ENCODE results near the gene CHST14.

The CHST14 gene
- total RNA-seq = 4.5 to 8.9 (median 7.1) reads per million in 9 experiments

GRCh38 chr15:40470423-40471104 is at the start of gene CHST14:
Gene CHST14 (plus strand): TSS chr15:40470984. CDS start chr15:40471214, 230 bp downstream.
- Mint-ChIP-seq H3K27me3 (no peaks in the 10 kb centered on the region), H3K4me3 (peak within 1 kb of the TSS; percentile 84 to 88), H3K9me3 (no peaks in the 10 kb centered on the region), H3K36me3 (ENCODE audit: insufficient read depth) (peaks cover 12% of the 10 kb centered on the region), H3K4me1 (ENCODE audit: low read depth in 2 of 2) (peaks cover 12 to 20% of the 10 kb centered on the region in 2 donors), H3K27ac (peak within 1 kb of the TSS; percentile 49 to 77)
- ATAC-seq (replicated peaks) (peak; percentile 83), DNase-seq (peak; percentile 30 to 46 (median 45))

GRCh38 chr15:40421246-40422157 is 49.3 kb upstream of the CHST14 start:
- H3K27me3 Mint-ChIP-seq = no peaks in the 10 kb centered on the region
- H3K27ac Mint-ChIP-seq = no peak overlapping the region
- peaks cover 0 to 6% of the 10 kb centered on the region in 2 donors for H3K4me1 Mint-ChIP-seq (ENCODE audit: low read depth in 2 of 2)
- no peak overlapping the region for H3K4me3 Mint-ChIP-seq
- H3K36me3 Mint-ChIP-seq (ENCODE audit: insufficient read depth) = peaks cover 16% of the 10 kb centered on the region
- ATAC-seq (replicated peaks) (peak; percentile 99), DNase-seq (peak; percentile 80 to 84 (median 80))
- H3K9me3 Mint-ChIP-seq = no peaks in the 10 kb centered on the region

- Mint-ChIP-seq H3K4me3 (no peak overlapping the region), H3K27me3 (no peaks in the 10 kb centered on the region), H3K27ac (no peak overlapping the region), H3K4me1 (ENCODE audit: low read depth in 2 of 2) (peaks cover 0 to 6% of the 10 kb centered on the region in 2 donors), H3K36me3 (ENCODE audit: insufficient read depth) (peaks cover 13% of the 10 kb centered on the region), H3K9me3 (no peaks in the 10 kb centered on the region)
- DNase-seq = no peak
- ATAC-seq (replicated peaks) = no peak
Measured at GRCh38 chr15:40424483-40425115, 46.2 kb upstream of the CHST14 start.

- DNase-seq (no peak), ATAC-seq (replicated peaks) (no peak)
- Mint-ChIP-seq H3K27ac (no peak overlapping the region), H3K36me3 (ENCODE audit: insufficient read depth) (peaks cover 13% of the 10 kb centered on the region), H3K4me3 (no peak overlapping the region), H3K9me3 (no peaks in the 10 kb centered on the region), H3K4me1 (ENCODE audit: low read depth in 2 of 2) (peaks cover 0 to 6% of the 10 kb centered on the region in 2 donors), H3K27me3 (no peaks in the 10 kb centered on the region)
Measured at GRCh38 chr15:40425681-40426080, 45.1 kb upstream of the CHST14 start.

GRCh38 chr15:40427188-40427587 is 43.6 kb upstream of the CHST14 start:
- peaks cover 0 to under 1% of the 10 kb centered on the region in 2 donors for H3K4me1 Mint-ChIP-seq (ENCODE audit: low read depth in 2 of 2)
- DNase-seq = no peak
- no peak overlapping the region for H3K27ac Mint-ChIP-seq
- no peaks in the 10 kb centered on the region for H3K9me3 Mint-ChIP-seq
- no peaks in the 10 kb centered on the region for H3K27me3 Mint-ChIP-seq
- H3K4me3 Mint-ChIP-seq = no peak overlapping the region
- no peak for ATAC-seq (replicated peaks)
- peaks cover 6% of the 10 kb centered on the region for H3K36me3 Mint-ChIP-seq (ENCODE audit: insufficient read depth)

GRCh38 chr15:40428185-40428584 is 42.6 kb upstream of the CHST14 start:
- ATAC-seq (replicated peaks) = no peak
- no peak for DNase-seq
- Mint-ChIP-seq H3K36me3 (ENCODE audit: insufficient read depth) (peaks cover 6% of the 10 kb centered on the region), H3K27ac (no peak overlapping the region), H3K27me3 (no peaks in the 10 kb centered on the region), H3K4me3 (no peak overlapping the region), H3K4me1 (ENCODE audit: low read depth in 2 of 2) (peaks cover 0 to 4% of the 10 kb centered on the region in 2 donors), H3K9me3 (no peaks in the 10 kb centered on the region)

GRCh38 chr15:40429068-40429710 is 41.6 kb upstream of the CHST14 start:
- ATAC-seq (replicated peaks) = no peak
- H3K27ac Mint-ChIP-seq = no peak overlapping the region
- H3K36me3 Mint-ChIP-seq (ENCODE audit: insufficient read depth) = peaks cover 6% of the 10 kb centered on the region
- H3K4me1 Mint-ChIP-seq (ENCODE audit: low read depth in 2 of 2) = peaks cover under 1 to 4% of the 10 kb centered on the region in 2 donors
- DNase-seq = no peak
- H3K27me3 Mint-ChIP-seq = no peaks in the 10 kb centered on the region
- no peak overlapping the region for H3K4me3 Mint-ChIP-seq
- H3K9me3 Mint-ChIP-seq = no peaks in the 10 kb centered on the region

GRCh38 chr15:40430271-40430805 is 40.4 kb upstream of the CHST14 start:
- no peak for DNase-seq
- ATAC-seq (replicated peaks) = no peak
- Mint-ChIP-seq H3K27ac (peak overlapping the region in 1 of 2 donors; percentile 39), H3K4me1 (ENCODE audit: low read depth in 2 of 2) (peaks cover 4% of the 10 kb centered on the region in 2 donors), H3K27me3 (no peaks in the 10 kb centered on the region), H3K36me3 (ENCODE audit: insufficient read depth) (peaks cover 2% of the 10 kb centered on the region), H3K9me3 (no peaks in the 10 kb centered on the region), H3K4me3 (no peak overlapping the region)

GRCh38 chr15:40435023-40435709 is 35.6 kb upstream of the CHST14 start:
- peaks cover 4% of the 10 kb centered on the region for H3K36me3 Mint-ChIP-seq (ENCODE audit: insufficient read depth)
- H3K9me3 Mint-ChIP-seq = no peaks in the 10 kb centered on the region
- peak overlapping the region in 1 of 2 donors; percentile 38 for H3K27ac Mint-ChIP-seq
- peaks cover 14 to 46% of the 10 kb centered on the region in 2 donors for H3K27me3 Mint-ChIP-seq
- peak overlapping the region; percentile 81 for H3K4me3 Mint-ChIP-seq
- no peak for DNase-seq
- peaks cover 28 to 36% of the 10 kb centered on the region in 2 donors for H3K4me1 Mint-ChIP-seq (ENCODE audit: low read depth in 2 of 2)
- ATAC-seq (replicated peaks) = no peak

GRCh38 chr15:40435710-40436089 is 35.1 kb upstream of the CHST14 start:
- H3K27me3 Mint-ChIP-seq = peaks cover 14 to 48% of the 10 kb centered on the region in 2 donors
- ATAC-seq (replicated peaks) (no peak), DNase-seq (no peak)
- H3K9me3 Mint-ChIP-seq = no peaks in the 10 kb centered on the region
- H3K4me3 Mint-ChIP-seq = peak overlapping the region; percentile 81
- peak overlapping the region in 1 of 2 donors; percentile 38 for H3K27ac Mint-ChIP-seq
- H3K4me1 Mint-ChIP-seq (ENCODE audit: low read depth in 2 of 2) = peaks cover 31 to 38% of the 10 kb centered on the region in 2 donors
- H3K36me3 Mint-ChIP-seq (ENCODE audit: insufficient read depth) = peaks cover 10% of the 10 kb centered on the region

- Mint-ChIP-seq H3K36me3 (ENCODE audit: insufficient read depth) (peaks cover 14% of the 10 kb centered on the region), H3K4me1 (ENCODE audit: low read depth in 2 of 2) (peaks cover 31 to 38% of the 10 kb centered on the region in 2 donors), H3K4me3 (peak overlapping the region; percentile 81), H3K9me3 (no peaks in the 10 kb centered on the region), H3K27me3 (peaks cover 14 to 48% of the 10 kb centered on the region in 2 donors), H3K27ac (no peak overlapping the region)
- ATAC-seq (replicated peaks) (no peak), DNase-seq (no peak)
Measured at GRCh38 chr15:40436116-40436891, 34.5 kb upstream of the CHST14 start.

All from effector memory CD8-positive, alpha-beta T cell (primary cell).